Measurements from ENCODE around the gene SHC1. TPM values are rescaled to one million over a fixed set of nuclear protein-coding genes. Genes with fewer than 3 reads are reported as not detected.

The SHC1 gene
- total and polyA plus RNA-seq, 2 donors (not counting 1 experiment from before 2014, with no cell fraction given): 50.1 to 61.4 TPM

DNA sequence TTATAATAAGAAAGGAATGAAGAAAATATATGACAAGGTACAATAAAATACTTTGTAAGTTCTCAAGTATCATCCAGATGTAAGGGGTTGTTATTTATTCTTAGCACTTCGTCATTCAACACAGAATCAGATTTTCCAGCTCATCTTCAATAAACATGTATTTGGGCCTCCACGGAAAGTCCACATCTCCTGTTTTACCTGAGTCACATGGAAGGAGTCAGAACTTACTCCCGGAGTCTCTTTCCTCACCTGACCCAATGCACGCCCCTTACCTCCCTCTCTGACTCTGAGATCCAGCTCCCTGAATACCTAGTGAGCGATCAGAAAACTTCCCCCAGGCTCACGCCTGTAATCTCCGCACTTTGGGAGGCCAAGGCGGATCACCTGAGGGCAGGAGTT is 32.6 kb downstream of the SHC1 start:
- no peak for ATAC-seq (ENCODE audit: low read depth)
- POLR2A ChIA-PET: interaction anchor here (0.8 to 1.7 kb wide), 3 partner anchors 17 to 68 kb away, joined by 3 to 5 read pairs (median 3); partner anchors contain the start of genes KCNN3 and PBXIP1
- Histone ChIP-seq H4K20me1 (ENCODE audit: control insufficient read depth, insufficient read depth, low read length, poor library complexity, severe bottlenecking) (peaks cover 8% of the 10 kb centered on the region), H3K27me3 (replicated peaks in 1 of 4; ENCODE audit: control extremely low read depth in 1 of 4, control insufficient read depth in 3 of 4, insufficient read depth in 4 of 4, low read length in 3 of 4) (no peaks in the 10 kb centered on the region), H3K79me2 (ENCODE audit: control insufficient read depth, insufficient read depth, low read length) (peaks cover 39% of the 10 kb centered on the region), H3K4me1 (ENCODE audit: control insufficient read depth in 2 of 2, insufficient read depth in 2 of 2, low read length in 2 of 2) (peaks cover 45 to 63% of the 10 kb centered on the region in 2 donors), H3K36me3 (replicated peaks in 1 of 2; ENCODE audit: control extremely low read depth in 1 of 2, control insufficient read depth in 1 of 2, extremely low read depth in 1 of 2, insufficient read depth in 2 of 2, low read length in 1 of 2) (no peaks in the 10 kb centered on the region), H3K9ac (ENCODE audit: low read length) (peak overlapping the region; percentile 93), H3K4me2 (replicated peaks; ENCODE audit: low read depth, low read length, poor library complexity, severe bottlenecking) (peak overlapping the region; percentile 80), H3K27ac (ENCODE audit: low read length in 2 of 2) (peak overlapping the region; percentile 98), H3K9me3 (ENCODE audit: control extremely low read depth in 1 of 3, control insufficient read depth in 2 of 3, insufficient read depth in 1 of 3, low read length in 2 of 3) (no peaks in the 10 kb centered on the region), H2AFZ (ENCODE audit: insufficient read depth, low read depth, low read length, poor library complexity, severe bottlenecking) (no peak overlapping the region), H3K4me3 (ENCODE audit: control extremely low read depth in 1 of 5, extremely low read depth in 1 of 5, insufficient read depth in 1 of 5, low read depth in 2 of 5, low read length in 4 of 5) (peak overlapping the region; percentile 76 to 90 (median 80))
- peaks cover 64% of the 10 kb centered on the region for H3K4me1 Mint-ChIP-seq
- peak overlapping the region; percentile 97 for H3K4me3 Mint-ChIP-seq
- peak overlapping the region; percentile 100 for H3K27ac Mint-ChIP-seq
- WGBS (ENCODE audit: insufficient coverage): 88% methylated on average over 7 of the region's 8 CpGs
- CTCF ChIA-PET: interaction anchor here (0.7 to 2.9 kb wide), 9 partner anchors 14 to 458 kb away, joined by 3 to 30 read pairs (median 8); partner anchors contain the start of genes PBXIP1 and SHC1
- peak; percentile 29 for DNase-seq
- no peaks in the 10 kb centered on the region for H3K27me3 Mint-ChIP-seq
- no peaks in the 10 kb centered on the region for H3K9me3 Mint-ChIP-seq (ENCODE audit: insufficient read depth)
- TF ChIP-seq, protein P1, sequence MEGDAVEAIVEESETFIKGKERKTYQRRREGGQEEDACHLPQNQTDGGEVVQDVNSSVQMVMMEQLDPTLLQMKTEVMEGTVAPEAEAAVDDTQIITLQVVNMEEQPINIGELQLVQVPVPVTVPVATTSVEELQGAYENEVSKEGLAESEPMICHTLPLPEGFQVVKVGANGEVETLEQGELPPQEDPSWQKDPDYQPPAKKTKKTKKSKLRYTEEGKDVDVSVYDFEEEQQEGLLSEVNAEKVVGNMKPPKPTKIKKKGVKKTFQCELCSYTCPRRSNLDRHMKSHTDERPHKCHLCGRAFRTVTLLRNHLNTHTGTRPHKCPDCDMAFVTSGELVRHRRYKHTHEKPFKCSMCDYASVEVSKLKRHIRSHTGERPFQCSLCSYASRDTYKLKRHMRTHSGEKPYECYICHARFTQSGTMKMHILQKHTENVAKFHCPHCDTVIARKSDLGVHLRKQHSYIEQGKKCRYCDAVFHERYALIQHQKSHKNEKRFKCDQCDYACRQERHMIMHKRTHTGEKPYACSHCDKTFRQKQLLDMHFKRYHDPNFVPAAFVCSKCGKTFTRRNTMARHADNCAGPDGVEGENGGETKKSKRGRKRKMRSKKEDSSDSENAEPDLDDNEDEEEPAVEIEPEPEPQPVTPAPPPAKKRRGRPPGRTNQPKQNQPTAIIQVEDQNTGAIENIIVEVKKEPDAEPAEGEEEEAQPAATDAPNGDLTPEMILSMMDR (IDR thresholded peaks at IDR 0.05): no peak
- no peak for TF ChIP-seq EZH2 (IDR thresholded peaks at IDR 0.05; ENCODE audit: borderline replicate concordance, insufficient read depth, low read depth, low read length, poor library complexity, severe bottlenecking)
- intact Hi-C loops (cut with micrococcal nuclease): loop anchor here (1.0 to 5.0 kb wide), 12 partner anchors 17 to 919 kb away; partner anchors contain the start of genes ADAR, ATP8B2, CKS1B and EFNA4

Measured in B cell (primary cell).